Gastrocnemius medialis (tissue), 4 donors: ENCODE data around the gene THBS1. TPM values are rescaled to one million over a fixed set of nuclear protein-coding genes. Genes with fewer than 3 reads are reported as not detected.

ENCODE experiments used
- ATAC-seq, 2 donors: fragments of 150-250 bp; one replicate each; pipeline ENCODE4 v1.9.1; 2016
- DNase-seq, 2 donors: peaks; one replicate each; pipeline ENCODE4 v3.0.0-alpha.2; 2019
- H3K27ac ChIP-seq, 4 donors: fragments of 200-600 bp; sonication (generic); 1 replicate in 1 of 4; 2 replicates in 3 of 4; pipeline ENCODE4 v1.5.1; 2016 to 2018; ENCODE audit warnings: mild to moderate bottlenecking in 2 of 4, moderate library complexity in 1 of 4
- H3K27me3 ChIP-seq, 3 donors: fragments of 200-600 bp; sonication (generic) in 2 of 3; 1 replicate in 1 of 3; 2 replicates in 2 of 3; pipeline versions ENCODE4 v1.5.1 to v1.6.0; 2016 to 2019; ENCODE audit warnings: mild to moderate bottlenecking in 1 of 3, moderate library complexity in 1 of 3
- H3K36me3 ChIP-seq, 2 donors: fragments of 200-600 bp; sonication (generic) in 1 of 2; one replicate each; pipeline ENCODE4 v1.5.1; 2017 to 2018
- H3K4me1 ChIP-seq, 2 donors: fragments of 200-600 bp; sonication (generic) in 1 of 2; one replicate each; pipeline ENCODE4 v1.5.1; 2016 to 2017; ENCODE audit warnings: mild to moderate bottlenecking in 2 of 2
- H3K4me3 ChIP-seq, 4 donors: fragments of 200-600 bp; sonication (generic) in 3 of 4; 1 replicate in 1 of 4; 2 replicates in 3 of 4; pipeline ENCODE4 v1.5.1; 2016 to 2019; ENCODE audit warnings: mild to moderate bottlenecking in 2 of 4
- H3K9me3 ChIP-seq, 3 donors: fragments of 200-600 bp; sonication (generic) in 2 of 3; 1 replicate in 1 of 3; 2 replicates in 2 of 3; pipeline ENCODE4 v1.5.1; 2016 to 2019
- POLR2A ChIP-seq, 2 donors: fragments of 450-650 bp; IDR thresholded peaks; one replicate each; pipeline ENCODE4 v1.6.1; 2017; ENCODE audit warnings: antibody characterized with exemption in 2 of 2, mild to moderate bottlenecking in 2 of 2, moderate library complexity in 2 of 2
- in situ Hi-C, 4 donors: fragments of 200-750 bp; cut with MboI; loops; one replicate each; pipeline versions ENCODE4 v1.15.0 to v1.8.0; 2017; ENCODE audit warnings: low sequenced_read_pairs in 4 of 4
- intact Hi-C: fragments of 100-400 bp; cut with DNase I; formaldehyde crosslinking; loops from one replicate; pipeline ENCODE4 v1.15.1; 2023; ENCODE audit warnings: low total_unique reads
- total RNA-seq, 4 donors: library from RNA; depleted of rRNA; stranded (reverse); fragments of >200 nt; gene quantifications; one replicate each; pipeline versions ENCODE4 v1.1.0 to v1.2.3, GENCODE V29; 2016
- TF ChIP-seq, protein P1 (sequence below), 5 experiments: fragments of 450-650 bp in 3 of 5; fragments of 200-600 bp in 2 of 5; sonication (generic) in 2 of 5; IDR thresholded peaks in 4 of 5; conservative IDR thresholded peaks in 1 of 5; 1 replicate in 4 of 5; 2 replicates in 1 of 5; pipeline ENCODE4 v1.5.1; 2016 to 2019; ENCODE audit warnings: antibody characterized with exemption in 5 of 5, mild to moderate bottlenecking in 3 of 5, moderate library complexity in 3 of 5

Gene THBS1
- total RNA-seq, 4 donors from 2014 or later = 10.7 to 99.0 (median 44.6) TPM

DNA sequence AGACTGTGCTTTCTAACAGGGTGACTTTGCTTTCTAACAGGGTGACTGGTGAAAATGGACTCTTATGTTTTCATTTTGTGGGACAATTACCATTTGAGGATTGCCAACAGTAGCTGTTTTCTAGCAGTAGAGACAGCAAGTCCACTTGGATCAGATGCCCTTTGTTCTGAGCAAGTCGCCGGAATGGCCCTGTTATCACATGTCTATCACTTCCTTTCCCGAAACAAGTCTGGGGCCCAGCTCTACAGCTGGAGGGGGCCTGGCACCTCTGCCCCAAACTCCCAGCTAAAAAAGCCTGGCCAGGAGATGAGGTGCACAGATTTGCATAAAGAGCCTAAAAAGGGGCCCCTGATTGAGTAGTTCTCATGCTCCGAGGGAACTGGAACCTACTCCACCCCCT, 44.6 kb downstream of the THBS1 start:
- Histone ChIP-seq H3K4me1 (peaks cover 26 to 37% of the 10 kb centered on the region in 2 donors), H3K27me3 (no peaks in the 10 kb centered on the region), H3K4me3 (no peak overlapping the region), H3K36me3 (no peaks in the 10 kb centered on the region), H3K9me3 (no peaks in the 10 kb centered on the region), H3K27ac (peak overlapping the region; percentile 57 to 81 (median 74))
- DNase-seq (no peak), ATAC-seq (no peak)
- TF ChIP-seq, protein P1, sequence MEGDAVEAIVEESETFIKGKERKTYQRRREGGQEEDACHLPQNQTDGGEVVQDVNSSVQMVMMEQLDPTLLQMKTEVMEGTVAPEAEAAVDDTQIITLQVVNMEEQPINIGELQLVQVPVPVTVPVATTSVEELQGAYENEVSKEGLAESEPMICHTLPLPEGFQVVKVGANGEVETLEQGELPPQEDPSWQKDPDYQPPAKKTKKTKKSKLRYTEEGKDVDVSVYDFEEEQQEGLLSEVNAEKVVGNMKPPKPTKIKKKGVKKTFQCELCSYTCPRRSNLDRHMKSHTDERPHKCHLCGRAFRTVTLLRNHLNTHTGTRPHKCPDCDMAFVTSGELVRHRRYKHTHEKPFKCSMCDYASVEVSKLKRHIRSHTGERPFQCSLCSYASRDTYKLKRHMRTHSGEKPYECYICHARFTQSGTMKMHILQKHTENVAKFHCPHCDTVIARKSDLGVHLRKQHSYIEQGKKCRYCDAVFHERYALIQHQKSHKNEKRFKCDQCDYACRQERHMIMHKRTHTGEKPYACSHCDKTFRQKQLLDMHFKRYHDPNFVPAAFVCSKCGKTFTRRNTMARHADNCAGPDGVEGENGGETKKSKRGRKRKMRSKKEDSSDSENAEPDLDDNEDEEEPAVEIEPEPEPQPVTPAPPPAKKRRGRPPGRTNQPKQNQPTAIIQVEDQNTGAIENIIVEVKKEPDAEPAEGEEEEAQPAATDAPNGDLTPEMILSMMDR (IDR thresholded peaks at IDR 0.05 in 4 of 5, conservative IDR thresholded peaks at IDR 0.05 in 1 of 5) = no peak
- TF ChIP-seq POLR2A (IDR thresholded peaks at IDR 0.05) = no peak
- in situ Hi-C loops (no loop called here), intact Hi-C loops (loop anchor here (5.0 kb wide), 1 partner anchor 57 kb away; no protein-coding TSS in a partner anchor)

DNA sequence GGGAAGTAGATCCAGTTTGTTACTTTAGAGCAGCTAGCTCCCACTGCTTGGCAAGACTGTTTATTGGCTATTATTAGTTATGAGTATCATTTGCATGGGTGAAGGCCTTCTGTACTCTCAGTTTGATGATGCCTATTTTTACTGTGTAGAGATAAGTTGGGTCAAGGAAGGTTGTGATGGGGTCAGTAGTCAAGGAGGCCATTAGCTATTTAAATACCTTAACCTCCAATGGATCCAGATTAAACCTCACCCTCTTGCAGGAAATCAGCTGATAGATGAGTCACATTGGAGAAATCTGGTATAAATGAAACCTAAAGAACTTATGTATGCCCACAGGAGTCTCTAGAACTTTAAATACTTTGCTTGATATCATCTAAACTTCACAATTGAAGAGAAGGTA, 45.0 kb downstream of the THBS1 start:
- TF ChIP-seq POLR2A (IDR thresholded peaks at IDR 0.05) = no peak
- TF ChIP-seq, protein P1 (IDR thresholded peaks at IDR 0.05 in 4 of 5, conservative IDR thresholded peaks at IDR 0.05 in 1 of 5) = no peak
- peaks cover 26 to 37% of the 10 kb centered on the region in 2 donors for H3K4me1 ChIP-seq
- H3K9me3 ChIP-seq = no peaks in the 10 kb centered on the region
- intact Hi-C loops (loop anchor here (5.0 kb wide), 1 partner anchor 56 kb away; no protein-coding TSS in a partner anchor), in situ Hi-C loops (no loop called here)
- H3K4me3 ChIP-seq = no peak overlapping the region
- DNase-seq (no peak), ATAC-seq (peak in 1 of 2 donors; percentile 20)
- H3K36me3 ChIP-seq = no peaks in the 10 kb centered on the region
- H3K27me3 ChIP-seq = no peaks in the 10 kb centered on the region
- H3K27ac ChIP-seq = peak overlapping the region; percentile 57 to 81 (median 74)

- H3K36me3 ChIP-seq = no peaks in the 10 kb centered on the region
- peaks cover 26 to 37% of the 10 kb centered on the region in 2 donors for H3K4me1 ChIP-seq
- TF ChIP-seq, protein P1 (IDR thresholded peaks at IDR 0.05 in 4 of 5, conservative IDR thresholded peaks at IDR 0.05 in 1 of 5) = no peak
- TF ChIP-seq POLR2A (IDR thresholded peaks at IDR 0.05) = no peak
- peak overlapping the region in 3 of 4 donors; percentile 30 to 55 (median 52) for H3K27ac ChIP-seq
- no peaks in the 10 kb centered on the region for H3K9me3 ChIP-seq
- in situ Hi-C loops (no loop called here), intact Hi-C loops (loop anchor here (5.0 kb wide), 1 partner anchor 55 kb away; no protein-coding TSS in a partner anchor)
- ATAC-seq (no peak), DNase-seq (no peak)
- no peaks in the 10 kb centered on the region for H3K27me3 ChIP-seq
- H3K4me3 ChIP-seq = no peak overlapping the region
These were observed 46.7 kb downstream of the THBS1 start for GRCh38 chr15:39627451-39628143.

GRCh38 chr15:39628144-39628508, 47.2 kb downstream of the THBS1 start:
- intact Hi-C loops (loop anchor here (5.0 kb wide), 1 partner anchor 54 kb away; no protein-coding TSS in a partner anchor), in situ Hi-C loops (no loop called here)
- H3K4me1 ChIP-seq = peaks cover 26 to 37% of the 10 kb centered on the region in 2 donors
- no peaks in the 10 kb centered on the region for H3K36me3 ChIP-seq
- H3K27me3 ChIP-seq = no peaks in the 10 kb centered on the region
- DNase-seq (no peak), ATAC-seq (no peak)
- no peak overlapping the region for H3K4me3 ChIP-seq
- no peaks in the 10 kb centered on the region for H3K9me3 ChIP-seq
- no peak for TF ChIP-seq POLR2A (IDR thresholded peaks at IDR 0.05)
- TF ChIP-seq, protein P1 (IDR thresholded peaks at IDR 0.05 in 4 of 5, conservative IDR thresholded peaks at IDR 0.05 in 1 of 5) = no peak
- peak overlapping the region in 3 of 4 donors; percentile 30 to 55 (median 52) for H3K27ac ChIP-seq
